GM19239 (cell line): ENCODE measurements around the gene PLEKHA1.

ENCODE experiments used
- DNase-seq: peaks from one replicate; pipeline ENCODE4 v3.0.0; 2011; ENCODE audit warnings: low spot score; ENCODE audit not compliant: insufficient read length
- FAIRE-seq: peaks from 2 replicates; lab custom pipeline; 2011; peaks lifted over from hg19 to GRCh38; lab: Jason Lieb, UNC

The PLEKHA1 gene

DNA sequence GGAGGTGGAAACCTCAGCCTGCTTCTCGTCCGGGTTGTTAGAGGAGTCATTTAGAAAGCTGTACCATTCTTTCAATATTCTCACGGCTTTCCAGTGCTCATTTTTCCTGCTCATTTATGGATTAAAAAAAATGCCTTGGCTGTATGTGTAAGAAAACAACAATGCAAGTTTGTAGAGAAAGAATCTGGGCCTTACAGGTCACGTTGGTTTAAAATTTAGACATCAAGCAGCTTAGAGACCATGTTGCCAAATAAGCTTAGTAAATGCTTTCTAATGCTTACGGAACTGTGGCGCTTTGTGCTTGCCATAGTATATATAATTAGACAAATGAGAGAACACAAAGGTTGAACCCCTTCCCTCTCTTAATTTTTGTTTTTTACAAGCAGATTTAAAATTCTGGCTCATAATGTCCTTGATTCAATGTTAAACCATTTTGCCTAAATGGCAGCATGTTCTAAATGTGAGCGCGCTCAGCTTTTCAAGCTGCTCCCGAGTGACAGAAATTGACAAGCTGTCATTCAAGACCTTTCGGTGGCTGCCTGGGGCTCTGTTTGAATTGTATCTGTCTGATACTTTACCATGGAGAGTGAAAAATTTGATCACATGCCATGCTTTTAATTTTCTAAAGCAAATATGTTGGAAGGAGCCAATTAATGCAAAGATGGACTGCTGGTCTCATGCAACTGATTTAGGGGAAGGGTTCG lies 81.0 kb downstream of the PLEKHA1 start:
- no peak for DNase-seq
- no peak for FAIRE-seq

DNA sequence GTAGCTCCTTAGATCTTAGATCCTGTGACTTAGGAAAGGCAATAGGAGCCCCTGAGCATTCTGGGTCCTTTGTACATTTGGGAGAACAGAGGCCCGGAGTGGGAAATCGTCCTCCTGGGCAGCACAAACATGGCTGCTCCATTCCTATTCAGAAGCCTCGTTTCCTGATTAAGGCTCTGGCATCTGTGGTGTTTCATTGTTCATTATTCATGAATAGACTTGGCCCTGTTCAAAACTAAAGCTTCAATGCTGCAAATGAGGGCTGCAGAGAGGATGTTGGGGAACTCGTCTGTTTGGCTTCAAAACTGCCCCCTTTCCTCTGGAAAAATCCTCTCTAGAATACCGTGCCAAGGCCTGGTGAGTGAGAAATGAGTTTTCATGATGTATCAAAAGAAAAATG lies 83.4 kb downstream of the PLEKHA1 start:
- no peak for FAIRE-seq
- no peak for DNase-seq

DNA sequence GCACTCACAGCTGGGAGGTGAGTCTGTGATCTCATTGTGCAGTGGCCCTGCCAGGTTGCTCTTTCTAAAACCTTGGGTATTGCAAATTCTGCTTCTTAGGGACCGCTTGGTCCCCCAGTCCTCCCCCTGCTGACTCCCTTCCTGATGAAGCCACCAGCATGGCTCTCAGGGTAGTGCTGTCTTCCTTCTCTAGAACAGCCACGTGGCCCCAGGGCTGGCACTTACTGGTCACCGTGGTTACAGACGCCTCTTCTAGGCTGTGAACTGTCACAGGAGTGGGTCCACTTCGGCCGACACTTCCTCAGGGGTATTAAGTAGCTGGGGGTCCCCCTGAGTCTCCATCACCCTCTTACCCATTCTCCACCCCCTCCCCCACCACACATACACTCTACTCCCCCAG lies 84.2 kb downstream of the PLEKHA1 start:
- DNase-seq (no peak), FAIRE-seq (no peak)

DNA sequence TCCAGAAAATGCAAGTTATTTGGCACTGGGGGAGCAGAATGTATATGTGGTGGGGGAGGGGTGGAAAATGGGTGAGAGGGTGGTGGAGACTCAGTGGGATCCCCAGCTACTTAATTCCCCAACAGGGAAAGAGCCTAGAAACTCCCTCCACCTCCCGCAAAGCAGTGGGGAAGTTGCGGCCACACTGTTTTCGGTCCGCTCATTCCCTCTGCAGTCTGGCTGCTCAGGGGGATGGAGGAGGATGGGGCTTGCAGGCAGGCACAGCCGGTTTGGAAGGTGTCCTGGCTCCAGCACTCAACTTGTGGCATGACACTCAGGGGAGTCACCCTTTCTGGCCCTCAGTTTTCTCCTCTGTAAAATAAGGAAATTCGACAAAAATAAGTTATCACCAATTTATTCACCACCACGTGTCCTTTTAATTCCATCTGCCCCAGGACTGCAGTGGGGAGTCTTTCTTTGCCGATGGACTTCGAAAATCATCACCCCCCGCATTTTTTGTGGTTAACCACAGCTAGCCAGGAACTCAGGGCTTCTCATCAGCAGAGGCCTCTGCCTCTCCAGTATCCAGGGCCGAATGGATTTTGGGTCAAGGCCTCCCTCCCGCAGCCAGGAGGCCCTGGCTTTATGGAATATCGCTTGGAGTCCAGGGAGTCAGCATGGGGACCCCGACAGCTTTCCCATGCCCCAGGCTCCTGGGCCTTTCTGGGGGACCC lies 85.2 kb downstream of the PLEKHA1 start:
- FAIRE-seq: no peak
- DNase-seq: no peak

DNA sequence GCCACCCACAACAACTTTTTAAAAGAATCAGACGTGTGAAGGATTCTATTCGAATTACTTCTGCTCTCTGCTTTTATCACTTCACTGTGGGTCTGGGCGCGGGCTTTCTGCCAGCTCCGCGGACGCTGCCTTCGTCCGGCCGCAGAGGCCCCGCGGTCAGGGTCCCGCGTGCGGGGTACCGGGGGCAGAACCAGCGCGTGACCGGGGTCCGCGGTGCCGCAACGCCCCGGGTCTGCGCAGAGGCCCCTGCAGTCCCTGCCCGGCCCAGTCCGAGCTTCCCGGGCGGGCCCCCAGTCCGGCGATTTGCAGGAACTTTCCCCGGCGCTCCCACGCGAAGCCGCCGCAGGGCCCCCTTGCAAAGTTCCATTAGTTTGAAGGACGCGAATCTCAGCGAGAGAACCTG lies 86.4 kb downstream of the PLEKHA1 start:
- FAIRE-seq: no peak
- DNase-seq: no peak

DNA sequence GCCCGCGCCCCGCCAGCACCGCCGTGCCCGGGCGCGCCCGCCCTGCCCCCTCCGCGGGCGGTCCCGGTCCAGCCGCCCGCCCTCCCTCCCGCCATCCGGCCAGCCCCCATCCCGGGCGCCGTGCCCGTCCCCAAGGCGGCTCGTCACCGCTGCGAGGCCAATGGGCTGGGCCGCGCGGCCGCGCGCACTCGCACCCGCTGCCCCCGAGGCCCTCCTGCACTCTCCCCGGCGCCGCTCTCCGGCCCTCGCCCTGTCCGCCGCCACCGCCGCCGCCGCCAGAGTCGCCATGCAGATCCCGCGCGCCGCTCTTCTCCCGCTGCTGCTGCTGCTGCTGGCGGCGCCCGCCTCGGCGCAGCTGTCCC lies 86.8 kb downstream of the PLEKHA1 start, which contains the start of gene HTRA1:
TSS of gene HTRA1 (plus strand) at position 187 of the 362 bp plus-strand sequence. CDS start at position 287, 100 bp downstream.
- DNase-seq (no peak), FAIRE-seq (no peak)

DNA sequence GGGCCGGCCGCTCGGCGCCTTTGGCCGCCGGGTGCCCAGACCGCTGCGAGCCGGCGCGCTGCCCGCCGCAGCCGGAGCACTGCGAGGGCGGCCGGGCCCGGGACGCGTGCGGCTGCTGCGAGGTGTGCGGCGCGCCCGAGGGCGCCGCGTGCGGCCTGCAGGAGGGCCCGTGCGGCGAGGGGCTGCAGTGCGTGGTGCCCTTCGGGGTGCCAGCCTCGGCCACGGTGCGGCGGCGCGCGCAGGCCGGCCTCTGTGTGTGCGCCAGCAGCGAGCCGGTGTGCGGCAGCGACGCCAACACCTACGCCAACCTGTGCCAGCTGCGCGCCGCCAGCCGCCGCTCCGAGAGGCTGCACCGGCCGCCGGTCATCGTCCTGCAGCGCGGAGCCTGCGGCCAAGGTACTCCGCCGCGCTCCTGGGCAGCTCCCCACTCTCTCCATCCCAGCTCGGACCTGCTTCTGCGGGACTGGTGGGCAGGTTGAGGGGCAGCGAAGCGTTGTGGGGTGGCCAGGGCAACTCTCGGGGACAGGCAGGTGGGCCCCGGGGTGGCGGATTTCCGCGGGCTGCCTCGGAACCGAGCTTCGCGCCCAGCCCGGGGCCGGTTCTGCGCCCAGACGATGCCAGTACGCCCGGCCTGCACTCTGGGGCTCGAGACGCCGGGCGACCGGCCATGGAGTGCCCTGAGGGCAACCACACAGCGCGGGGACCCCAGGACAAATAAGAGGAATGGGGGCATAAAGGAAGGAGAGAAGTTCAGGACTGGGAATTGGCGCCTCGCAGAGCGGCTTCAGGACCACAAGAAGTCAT lies 87.4 kb downstream of the PLEKHA1 start:
- FAIRE-seq (no peak), DNase-seq (no peak)

DNA sequence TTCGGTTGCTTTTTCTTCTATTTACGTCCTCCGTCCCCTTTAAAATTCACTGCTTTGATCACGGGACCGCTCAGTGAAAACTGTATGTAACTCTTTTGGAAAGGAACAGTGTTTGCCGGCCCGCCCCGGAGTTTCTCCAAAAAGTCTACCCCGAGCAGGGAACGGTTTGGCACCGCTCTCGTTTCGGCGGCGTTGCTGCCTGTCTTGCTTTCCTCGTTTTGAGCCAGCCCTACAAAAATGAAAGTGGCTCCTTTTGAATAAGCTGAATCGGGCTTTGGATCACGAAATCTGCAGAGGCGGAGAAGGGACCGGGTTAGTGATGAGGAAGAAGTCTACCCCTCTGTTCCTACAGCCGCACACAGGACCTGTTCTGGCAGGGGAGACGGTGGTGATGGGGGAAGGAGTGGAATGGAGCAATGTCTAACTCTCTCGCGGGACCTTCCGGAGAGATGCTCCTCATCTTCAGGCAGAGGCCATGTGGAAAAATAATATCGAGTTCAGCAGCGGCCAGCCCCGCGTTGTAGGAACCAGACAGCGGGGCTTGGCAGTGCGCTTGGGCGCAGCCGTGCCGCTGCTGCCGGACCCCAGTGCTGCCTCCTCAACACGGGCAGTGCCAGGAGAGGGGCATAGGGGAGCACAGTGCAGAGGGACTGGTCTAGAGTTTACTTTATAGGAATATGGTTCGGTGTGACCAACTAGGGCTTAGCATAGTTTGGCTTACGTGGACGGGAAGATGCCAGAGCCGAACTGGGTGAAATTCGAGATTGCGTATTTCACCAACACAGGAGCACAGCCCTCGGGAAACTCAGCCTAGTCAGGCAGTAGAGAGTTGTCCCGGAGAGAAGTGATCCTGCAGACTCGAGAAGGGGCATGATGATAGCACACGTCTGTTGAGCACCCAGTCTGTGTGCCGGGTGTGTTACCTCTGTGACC lies 88.3 kb downstream of the PLEKHA1 start:
- FAIRE-seq (no peak), DNase-seq (no peak)

DNA sequence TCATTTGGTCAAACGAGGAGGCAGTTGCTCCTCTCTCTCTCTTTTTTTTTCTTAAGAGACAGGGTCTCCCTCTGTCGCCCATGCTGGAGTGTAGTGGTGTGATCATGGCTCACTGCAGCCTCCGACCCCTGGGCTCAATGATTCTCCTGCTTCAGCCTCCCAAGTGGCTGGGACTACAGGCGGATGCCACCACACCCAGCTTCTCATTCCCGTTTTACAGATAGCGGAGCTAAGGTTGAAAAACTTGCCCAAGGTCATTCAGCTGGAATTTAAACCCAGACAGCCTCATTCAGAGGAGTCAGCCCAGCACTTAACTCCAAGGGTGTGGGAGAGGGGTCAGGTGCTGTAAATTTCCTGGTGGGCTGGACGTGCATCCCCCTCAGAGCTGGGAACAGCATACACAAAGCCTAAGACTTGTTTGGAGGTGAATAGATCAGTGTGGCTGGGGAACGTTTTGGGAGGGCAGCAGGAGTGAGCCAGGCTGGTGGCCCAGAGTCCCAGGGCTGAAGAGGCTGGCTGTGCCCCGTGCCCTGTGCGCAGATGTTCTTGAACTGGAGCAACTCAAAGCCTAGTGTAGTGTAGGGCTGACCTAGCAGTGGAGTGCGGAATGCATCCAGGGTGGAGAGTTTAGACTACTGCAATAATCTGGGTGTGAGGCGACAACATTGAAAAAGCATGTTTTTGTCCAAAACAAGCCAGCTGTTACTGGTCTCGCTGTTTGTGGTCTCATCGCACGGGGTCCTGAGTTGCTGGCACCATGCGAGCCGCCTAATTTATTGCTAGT lies 89.2 kb downstream of the PLEKHA1 start:
- FAIRE-seq: no peak
- no peak for DNase-seq

DNA sequence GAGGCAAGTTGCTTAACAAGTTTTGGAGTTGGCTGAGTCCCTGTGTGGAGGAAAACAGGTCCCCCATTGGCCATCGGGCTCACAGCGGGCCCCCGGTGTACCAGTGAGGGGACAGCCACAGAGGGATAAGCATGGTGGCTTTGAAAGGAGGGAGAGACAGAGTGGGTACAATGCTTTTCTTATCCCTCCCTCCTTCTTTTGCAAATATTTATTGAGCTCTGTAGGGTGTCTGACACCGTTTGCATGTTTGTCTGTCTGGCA lies 89.7 kb downstream of the PLEKHA1 start:
- FAIRE-seq (no peak), DNase-seq (no peak)

DNA sequence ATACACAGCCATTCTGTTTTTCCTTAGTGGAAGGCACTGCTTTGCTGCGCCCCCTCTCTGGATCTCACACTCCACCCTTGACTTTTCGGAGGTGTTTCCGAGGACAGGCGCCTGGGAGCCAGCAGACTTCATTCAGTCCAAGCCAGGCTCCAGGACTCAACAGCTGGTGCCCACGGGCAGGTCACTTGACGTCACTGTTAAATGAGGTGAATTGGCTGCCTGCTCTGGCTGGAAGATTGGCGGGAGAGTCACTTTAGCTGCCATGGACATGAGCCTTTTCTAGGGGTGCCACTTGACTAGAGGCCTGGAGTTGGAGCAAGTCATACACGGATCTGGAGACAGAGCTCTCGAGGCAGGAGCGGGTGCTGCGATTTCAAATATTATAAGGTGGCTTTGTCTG lies 90.1 kb downstream of the PLEKHA1 start:
- DNase-seq: no peak
- no peak for FAIRE-seq

DNA sequence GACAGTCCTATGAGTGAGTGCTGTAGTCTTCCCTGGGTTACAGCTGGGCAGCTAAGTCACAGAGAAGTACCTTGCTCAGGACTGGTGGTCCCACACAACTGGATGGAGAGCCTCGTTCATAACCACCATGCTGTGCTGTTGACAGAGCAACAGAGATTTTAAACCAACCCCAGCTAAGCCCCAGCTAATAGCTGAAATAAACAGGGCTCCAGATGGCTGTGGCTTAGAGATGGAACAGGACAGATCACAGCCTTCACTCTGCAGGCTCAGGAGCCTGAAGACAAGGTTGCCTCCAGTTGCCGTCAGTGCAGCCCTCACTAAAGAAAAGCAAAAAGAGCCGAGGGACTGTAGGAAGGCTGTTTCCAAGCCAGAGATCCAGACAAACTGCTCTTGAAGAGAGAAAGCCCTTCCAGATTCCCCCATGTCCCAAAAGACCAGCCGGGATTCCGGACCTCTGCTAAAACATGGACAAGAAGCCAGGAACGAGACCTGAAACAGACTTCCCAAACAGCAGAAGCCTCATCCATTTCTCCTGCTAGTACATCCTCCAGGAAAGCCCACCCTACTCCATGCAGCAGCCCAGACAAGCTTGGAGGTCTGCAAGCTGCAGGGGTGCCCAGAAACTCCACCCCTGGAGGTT lies 91.0 kb downstream of the PLEKHA1 start:
- DNase-seq: no peak
- no peak for FAIRE-seq

DNA sequence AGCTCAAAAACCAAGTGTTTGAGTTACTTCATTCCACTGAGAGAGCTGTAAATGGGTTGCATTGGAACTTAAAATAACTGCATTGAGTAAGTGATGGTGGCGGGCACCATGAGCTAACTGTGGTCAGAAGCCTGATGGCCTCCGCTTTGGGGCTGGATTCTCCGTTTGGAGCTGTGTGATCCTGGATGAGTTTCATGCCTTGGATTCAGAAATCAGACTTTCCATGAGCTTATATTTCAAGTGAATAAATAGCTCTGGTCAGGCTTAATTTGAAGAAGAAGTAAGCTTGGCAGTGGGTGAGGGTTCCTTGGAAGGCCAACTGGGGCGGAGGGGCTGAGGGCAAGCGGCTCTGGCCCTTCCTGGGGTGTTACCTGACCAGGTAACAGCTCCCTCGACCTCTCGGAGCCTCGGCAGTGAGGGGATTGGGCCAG lies 92.5 kb downstream of the PLEKHA1 start:
- DNase-seq: no peak
- no peak for FAIRE-seq

DNA sequence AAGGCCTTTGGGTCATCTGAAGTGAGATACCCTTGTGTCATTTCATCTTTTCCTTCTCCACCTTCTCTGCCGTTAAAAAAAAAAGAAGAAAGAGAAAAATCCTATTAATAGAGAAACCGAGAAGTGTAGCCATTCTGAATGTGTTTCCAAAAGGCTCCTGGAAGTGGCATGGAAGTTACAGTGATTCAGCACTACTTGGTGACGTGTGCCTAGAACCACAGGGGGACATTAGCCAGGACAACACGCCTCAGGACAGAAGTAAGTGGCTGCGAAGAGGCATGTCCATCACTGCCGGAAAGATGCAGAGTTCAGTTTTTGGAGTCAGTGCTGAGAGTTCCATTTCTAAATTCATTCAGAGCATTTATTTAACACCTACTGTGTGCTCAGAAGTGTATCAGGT lies 93.2 kb downstream of the PLEKHA1 start:
- FAIRE-seq (no peak), DNase-seq (no peak)

DNA sequence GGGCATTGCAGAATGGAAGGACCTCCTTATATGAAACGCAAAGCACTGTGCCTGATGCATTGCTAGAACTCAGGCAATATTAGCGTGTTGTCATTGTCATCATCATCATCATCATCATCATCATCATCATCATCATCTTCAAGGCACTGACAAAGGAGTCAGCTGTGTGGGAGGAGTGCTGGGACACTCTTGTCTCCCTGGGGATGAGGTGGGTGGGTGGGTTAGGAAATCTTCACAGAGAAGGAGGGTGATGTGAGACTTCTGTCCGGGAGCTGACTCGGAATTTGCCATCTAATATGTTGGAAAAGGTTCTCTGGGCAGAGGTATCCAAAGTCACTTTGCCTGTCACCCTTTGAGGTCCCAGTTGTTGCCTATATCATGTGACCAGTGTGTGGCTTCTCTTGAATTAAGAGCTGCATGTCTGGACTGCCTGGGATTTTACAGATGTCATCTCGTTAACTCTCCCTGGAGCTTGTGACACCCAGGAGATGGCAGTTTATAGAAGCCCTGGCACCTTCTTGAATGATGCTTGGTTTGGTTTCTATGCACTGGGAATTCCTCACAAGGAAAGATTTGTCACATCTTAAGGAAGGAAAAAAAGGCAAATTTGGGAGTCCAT lies 93.9 kb downstream of the PLEKHA1 start:
- DNase-seq (no peak), FAIRE-seq (no peak)

DNA sequence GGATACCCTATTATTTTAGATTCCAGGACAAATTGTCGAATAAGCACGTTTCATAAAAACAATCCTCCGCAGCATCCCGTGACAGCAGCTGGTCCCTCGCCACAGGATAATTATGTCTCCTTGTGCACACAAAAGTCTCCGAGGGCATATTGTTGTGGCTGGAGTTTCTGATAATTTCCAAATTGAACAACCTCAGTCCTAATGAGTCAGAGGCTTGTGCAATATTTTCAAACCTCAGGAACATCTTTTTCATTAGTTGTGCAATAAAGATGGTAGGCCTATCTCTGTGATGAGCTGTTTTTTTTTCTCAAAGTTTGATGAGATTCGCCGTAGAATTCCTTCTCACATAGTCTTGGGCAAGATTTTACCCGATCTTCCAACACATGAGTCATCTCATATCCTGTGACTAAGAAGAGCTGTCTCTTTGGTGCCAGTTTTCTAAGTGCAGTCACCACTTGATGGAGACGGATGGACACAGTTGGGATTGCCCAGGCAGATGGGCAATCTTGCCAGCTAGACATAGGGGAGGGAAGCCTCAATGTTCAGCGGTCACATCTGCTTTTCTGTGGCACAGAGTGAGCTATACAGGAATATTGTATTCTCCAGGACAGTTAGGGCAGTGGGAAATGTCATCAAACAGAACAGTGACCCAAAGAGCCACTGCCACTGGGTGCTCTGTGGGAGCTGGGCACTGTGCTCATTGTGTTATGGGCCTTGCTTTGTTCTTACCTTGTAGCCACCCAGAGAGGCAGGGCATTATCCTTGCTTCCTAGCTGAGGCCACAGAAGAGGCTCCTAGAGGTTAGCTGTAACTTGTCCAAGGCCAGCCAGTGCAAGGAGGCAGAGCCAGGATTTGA lies 94.6 kb downstream of the PLEKHA1 start:
- no peak for FAIRE-seq
- no peak for DNase-seq

DNA sequence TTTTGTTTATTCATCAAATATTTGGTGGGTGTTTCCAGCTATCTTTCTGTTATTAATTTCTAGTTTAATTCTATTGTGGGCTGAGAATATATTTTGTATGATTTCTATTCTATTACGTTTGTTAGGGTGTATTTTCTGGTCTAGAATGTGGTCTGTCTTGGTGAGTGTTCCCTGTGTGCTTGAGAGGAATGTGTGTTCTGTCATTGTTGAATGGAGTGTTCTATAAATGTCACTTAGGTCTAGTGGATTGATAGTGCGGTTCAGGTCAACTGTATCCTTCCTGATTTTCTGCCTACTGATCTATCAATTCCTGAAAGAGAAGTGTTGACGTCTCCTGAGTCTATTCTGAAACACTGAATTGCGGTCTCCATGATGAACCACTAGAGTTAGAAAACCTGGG lies 95.3 kb downstream of the PLEKHA1 start:
- no peak for DNase-seq
- FAIRE-seq: no peak
